GM10847 (cell line): ENCODE measurements around the gene GRIN2C.

Experiments
- POLR2A ChIP-seq: IDR thresholded peaks from 2 replicates; pipeline ENCODE4 v1.6.1; 2011; ENCODE audit not compliant: insufficient read length; ENCODE audit errors: extremely low read depth

GRIN2C gene

GRCh38 chr17:74822939-74823367, 36.7 kb downstream of the GRIN2C start:
- no peak for TF ChIP-seq POLR2A

- TF ChIP-seq POLR2A: no peak
Measured at GRCh38 chr17:74822335-74822938, 37.2 kb downstream of the GRIN2C start.

GRCh38 chr17:74821655-74822334, 37.9 kb downstream of the GRIN2C start:
- no peak for TF ChIP-seq POLR2A

GRCh38 chr17:74819801-74820436, 39.8 kb downstream of the GRIN2C start:
- TF ChIP-seq POLR2A: no peak

DNA sequence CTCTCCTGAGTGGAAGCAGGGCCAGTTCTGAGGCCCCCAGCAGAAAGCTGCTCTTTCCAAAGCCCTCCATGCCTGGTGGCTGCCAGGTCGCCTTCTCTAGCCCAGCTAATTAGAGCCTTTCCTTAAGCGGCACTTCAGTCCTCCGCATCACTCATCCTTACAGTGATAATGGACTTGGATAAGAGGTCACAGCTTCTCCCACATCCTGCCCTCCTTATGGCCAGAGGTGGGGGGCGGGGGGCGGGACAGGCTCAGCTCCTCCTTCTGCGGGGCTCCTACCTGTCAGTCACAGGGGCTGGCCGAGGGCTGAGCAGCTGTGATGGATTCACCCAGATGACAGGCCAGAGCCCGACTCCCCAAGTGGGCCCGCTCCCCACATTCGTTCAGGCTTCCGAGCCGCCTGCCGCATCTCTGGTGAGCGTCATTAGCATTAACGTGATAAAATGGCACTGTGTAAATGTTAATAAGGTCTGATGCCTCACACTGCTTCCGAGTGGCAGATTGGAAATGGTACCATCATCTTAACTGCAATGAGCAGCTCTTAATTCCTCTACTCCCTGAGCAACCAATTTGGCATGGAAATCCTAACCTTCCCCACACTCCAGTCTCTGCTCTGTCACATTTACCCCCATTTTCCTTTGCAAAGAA, 41.3 kb downstream of the GRIN2C start:
- TF ChIP-seq POLR2A: no peak

DNA sequence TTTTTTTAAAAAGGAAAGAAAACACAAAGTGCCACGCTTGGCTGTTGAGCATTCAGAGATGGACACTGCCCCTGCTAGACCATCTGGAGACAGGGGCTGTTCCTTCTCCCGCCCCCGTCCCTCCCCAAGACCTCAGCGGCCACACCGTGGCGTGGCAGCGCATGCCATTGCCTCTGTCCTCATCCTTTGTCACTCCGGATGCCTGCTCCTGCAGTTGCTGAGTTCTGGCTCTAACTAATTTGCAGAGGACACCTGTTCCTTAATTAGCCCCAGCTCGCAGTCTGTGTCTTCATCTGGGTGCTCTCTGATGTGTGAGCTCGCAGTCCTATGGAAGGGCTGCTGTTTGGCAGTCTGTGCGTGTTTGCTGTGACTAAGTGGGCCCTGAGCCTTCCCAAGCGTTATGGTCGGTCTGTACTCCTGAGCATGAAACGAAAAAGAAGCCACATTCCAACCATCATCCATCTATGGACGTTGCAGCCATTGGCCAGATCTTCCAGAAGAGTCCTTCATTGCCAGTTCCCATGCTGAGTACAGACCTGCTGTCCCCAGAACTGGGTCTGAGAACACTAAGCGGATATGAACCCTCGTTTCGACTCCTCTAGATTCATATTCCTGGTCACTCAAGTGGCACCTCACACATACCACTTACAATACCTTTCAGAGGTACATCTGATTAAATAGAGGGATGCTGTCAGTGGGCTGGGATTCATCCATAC, 42.6 kb downstream of the GRIN2C start:
- TF ChIP-seq POLR2A: no peak

DNA sequence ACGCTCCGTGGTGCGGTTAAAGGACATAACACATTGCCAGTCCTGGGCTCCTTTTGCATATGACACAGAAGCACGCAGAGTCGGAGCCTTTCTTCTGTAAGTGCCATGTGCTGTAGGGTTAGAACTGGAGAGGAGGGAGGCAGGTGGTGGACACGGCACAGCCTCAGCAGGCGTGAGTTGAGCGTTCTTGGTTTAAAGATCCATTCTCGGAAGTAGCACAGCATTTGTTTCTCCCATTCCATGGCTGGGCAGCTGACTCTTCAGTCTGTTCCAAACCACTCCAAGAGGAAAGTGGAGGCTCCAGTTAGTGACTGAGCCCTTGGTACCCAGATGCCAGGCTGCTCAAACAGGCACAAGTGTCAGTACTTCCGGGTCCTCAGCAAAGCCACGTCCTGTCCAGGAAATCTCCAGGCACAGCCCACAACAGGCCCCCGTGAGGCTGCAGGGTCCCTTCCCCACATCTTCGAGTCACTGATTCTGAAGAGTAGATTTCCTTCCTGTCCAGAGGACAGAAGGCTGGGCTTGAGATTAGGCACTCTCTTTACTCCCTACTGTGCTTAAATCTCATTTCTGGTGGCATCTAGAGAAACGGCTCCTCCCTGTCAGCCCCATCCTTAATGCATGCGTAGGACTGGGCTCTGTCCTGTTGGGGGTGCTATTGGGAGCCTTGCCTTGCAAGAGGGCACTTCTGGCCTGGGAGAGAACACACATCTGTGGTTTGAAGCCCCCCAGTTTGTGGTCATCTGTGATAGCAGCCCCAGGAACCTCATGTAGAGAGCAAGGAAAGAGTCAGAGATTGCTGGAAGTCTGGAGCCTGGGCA, 43.9 kb downstream of the GRIN2C start:
- TF ChIP-seq POLR2A: no peak

- no peak for TF ChIP-seq POLR2A
Measured at GRCh38 chr17:74815067-74815466, 44.6 kb downstream of the GRIN2C start.

GRCh38 chr17:74814453-74814852, 45.2 kb downstream of the GRIN2C start:
- no peak for TF ChIP-seq POLR2A

- no peak for TF ChIP-seq POLR2A
Measured at GRCh38 chr17:74812109-74813009, 47.3 kb downstream of the GRIN2C start.

DNA sequence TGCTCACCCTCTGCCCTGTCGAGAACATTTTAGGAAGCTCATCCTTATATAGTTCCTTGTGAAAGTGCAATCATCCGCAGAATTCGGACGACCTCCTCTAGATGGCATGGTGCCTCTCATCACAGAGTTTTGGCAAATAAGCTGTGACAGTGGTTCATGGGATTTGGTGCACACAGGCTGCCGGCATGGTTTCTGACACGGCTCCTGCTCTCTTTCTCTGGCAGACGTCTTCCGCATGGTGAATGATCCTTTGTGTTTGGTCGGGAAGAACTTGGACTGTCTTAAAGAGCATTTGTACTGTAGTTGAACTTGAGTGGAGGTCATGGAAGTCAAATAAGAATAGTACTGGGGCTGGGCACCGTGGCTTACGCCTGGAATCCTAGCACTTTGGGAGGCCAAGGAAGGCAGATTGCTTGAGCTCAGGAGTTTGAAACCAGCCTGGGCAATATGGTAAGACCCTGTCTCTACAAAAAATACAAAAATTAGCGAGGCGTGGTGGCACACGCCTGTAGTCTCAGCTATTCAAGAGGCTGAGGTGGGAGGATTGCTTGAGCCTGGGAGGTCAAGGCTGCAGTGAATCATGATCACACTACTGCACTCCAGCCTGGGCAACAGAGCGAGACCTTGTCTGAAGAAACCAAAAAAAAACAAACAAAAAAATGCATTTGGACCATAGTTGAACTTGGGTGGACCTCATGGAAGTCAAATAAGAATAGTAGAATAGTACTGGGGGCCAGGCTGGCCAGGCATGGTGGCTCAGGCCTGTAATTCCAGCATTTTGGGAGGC, 48.8 kb downstream of the GRIN2C start:
- no peak for TF ChIP-seq POLR2A

DNA sequence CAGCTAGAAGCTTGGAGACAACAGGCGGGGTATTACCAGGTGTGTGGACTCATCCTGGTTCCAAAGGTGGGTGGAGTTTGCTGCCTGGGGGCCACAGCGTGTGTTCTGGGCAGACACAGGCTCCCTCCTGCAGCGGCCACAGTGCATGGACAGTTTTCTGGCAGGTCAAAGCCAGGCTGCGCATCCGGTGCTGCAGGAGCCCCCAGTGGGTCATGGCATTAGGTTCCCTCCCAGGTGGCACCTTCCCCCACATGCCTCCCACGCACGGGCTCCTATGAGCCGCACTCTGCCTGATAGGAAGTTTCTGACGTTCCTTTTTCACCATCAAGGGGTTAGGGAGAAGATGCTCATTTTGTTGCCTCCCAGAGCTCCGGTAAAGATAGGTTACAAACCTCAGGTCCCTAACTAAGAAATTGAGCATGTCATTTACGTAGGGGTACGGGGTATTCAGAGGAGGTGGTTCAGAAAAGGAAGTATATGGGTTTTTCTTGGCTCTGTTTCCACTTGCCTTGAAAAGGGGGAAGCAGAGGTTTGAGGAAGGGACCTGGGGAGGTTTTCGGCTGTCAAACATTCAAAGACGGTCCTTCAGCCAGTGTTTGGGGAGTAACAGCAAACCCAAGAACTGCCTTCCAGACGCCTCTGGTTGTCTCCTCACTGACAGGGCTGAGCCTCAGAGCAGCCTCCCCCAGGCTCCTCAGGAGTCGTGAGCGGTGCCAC, 50.8 kb downstream of the GRIN2C start:
- TF ChIP-seq POLR2A: no peak
